Renal pelvis (tissue), 4 donors: ENCODE results near the gene GNB2. TPM values are rescaled to one million over a fixed set of nuclear protein-coding genes. Genes with fewer than 3 reads are reported as not detected.
"Not testable (repeated sequence)": the region's sequence is repeated elsewhere in the genome, so short reads cannot be mapped to it uniquely, and the experiment has no call there.

ENCODE experiments used
- DNase-seq: peaks from one replicate; pipeline ENCODE4 v3.0.0-alpha.2; 2013
- polyA plus RNA-seq, 3 donors: library from polyadenylated mRNA; unstranded; fragments of 120-200 nt; gene quantifications; one replicate each; pipeline ENCODE4 v1.2.1, GENCODE V29; 2013; ENCODE audit not compliant: insufficient read length in 3 of 3

Gene GNB2
- polyA plus RNA-seq, 3 donors, result 195 to 236 (median 231) TPM

DNA sequence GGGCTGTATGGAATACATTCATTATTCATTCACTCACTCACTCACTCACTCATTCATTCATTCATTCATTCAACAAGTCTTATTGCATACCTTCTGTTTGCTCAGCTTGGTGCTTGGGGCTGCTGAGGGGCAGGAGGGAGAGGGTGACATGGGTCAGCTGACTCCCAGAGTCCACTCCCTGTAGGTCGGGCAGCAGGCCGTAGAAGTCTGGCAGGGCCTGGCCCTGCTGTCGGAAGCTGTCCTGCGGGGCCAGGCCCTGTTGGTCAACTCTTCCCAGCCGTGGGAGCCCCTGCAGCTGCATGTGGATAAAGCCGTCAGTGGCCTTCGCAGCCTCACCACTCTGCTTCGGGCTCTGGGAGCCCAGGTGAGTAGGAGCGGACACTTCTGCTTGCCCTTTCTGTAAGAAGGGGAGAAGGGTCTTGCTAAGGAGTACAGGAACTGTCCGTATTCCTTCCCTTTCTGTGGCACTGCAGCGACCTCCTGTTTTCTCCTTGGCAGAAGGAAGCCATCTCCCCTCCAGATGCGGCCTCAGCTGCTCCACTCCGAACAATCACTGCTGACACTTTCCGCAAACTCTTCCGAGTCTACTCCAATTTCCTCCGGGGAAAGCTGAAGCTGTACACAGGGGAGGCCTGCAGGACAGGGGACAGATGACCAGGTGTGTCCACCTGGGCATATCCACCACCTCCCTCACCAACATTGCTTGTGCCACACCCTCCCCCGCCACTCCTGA, 49.1 kb downstream of the GNB2 start:
- no peak for DNase-seq

GRCh38 chr7:100723732-100724275, 50.3 kb downstream of the GNB2 start:
- no peak for DNase-seq

GRCh38 chr7:100724364-100724763, 50.8 kb downstream of the GNB2 start:
- not testable (repeated sequence) for DNase-seq

GRCh38 chr7:100726996-100727761, 53.6 kb downstream of the GNB2 start:
- no peak for DNase-seq

DNA sequence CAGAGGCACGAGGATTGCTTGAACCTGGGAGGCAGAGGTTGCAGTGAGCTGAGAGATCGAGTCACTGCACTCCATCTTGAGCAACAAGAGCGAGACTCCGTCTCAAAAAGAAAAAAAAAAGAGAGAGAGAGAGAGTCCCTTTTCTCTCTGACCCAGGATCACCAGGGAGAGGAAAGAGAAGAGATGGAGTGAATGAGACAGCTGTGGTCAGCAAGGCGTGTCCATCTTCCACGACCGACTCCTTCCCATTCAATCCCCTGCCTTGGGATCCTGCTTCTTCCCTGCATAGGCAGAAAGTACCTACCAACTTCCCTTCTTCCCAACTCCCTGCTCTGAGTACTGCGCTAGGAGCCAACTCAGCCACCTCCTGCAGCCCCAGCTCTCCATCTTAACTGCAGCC, 54.7 kb downstream of the GNB2 start:
- DNase-seq, result no peak

Other genes with a start within 250 kb of the GNB2 start
- 1 to 10 TPM; 6.3 to 8.4 (median 7.0) TPM for gene ZCWPW1, start 245.0 kb upstream of the GNB2 start, polyA plus RNA-seq
- gene MEPCE, start 243.9 kb upstream of the GNB2 start, polyA plus RNA-seq, result 10 to 100 TPM; 55.0 to 63.4 (median 62.5) TPM
- 10 to 100 TPM; 20.9 to 23.5 (median 23.2) TPM for gene PPP1R35, start 237.2 kb upstream of the GNB2 start, polyA plus RNA-seq
- 1 to 10 TPM in 2 of 3 donors, under 1 TPM in 1; 0.73 to 1.9 (median 1.3) TPM for gene SPACDR, start 209.5 kb upstream of the GNB2 start, polyA plus RNA-seq
- 10 to 100 TPM; 48.2 to 57.9 (median 55.5) TPM for gene TSC22D4, start 194.5 kb upstream of the GNB2 start, polyA plus RNA-seq
- gene NYAP1, start 189.8 kb upstream of the GNB2 start, polyA plus RNA-seq, result 1 to 10 TPM; 2.4 to 3.2 (median 2.8) TPM
- 10 to 100 TPM; 11.3 to 16.6 (median 12.8) TPM for gene AGFG2, start 134.5 kb upstream of the GNB2 start, polyA plus RNA-seq
- gene SAP25, start 99.8 kb upstream of the GNB2 start, polyA plus RNA-seq, result 1 to 10 TPM; 4.4 to 9.6 (median 7.0) TPM
- gene LRCH4, start 87.6 kb upstream of the GNB2 start, polyA plus RNA-seq, result 10 to 100 TPM; 43.7 to 56.0 (median 46.8) TPM
- gene FBXO24, start 87.4 kb upstream of the GNB2 start, polyA plus RNA-seq, result 1 to 10 TPM; 1.8 to 2.6 (median 2.3) TPM
- gene PCOLCE, start 71.4 kb upstream of the GNB2 start, polyA plus RNA-seq, result 100 to 1,000 TPM; 108 to 146 (median 137) TPM
- gene MOSPD3, start 61.2 kb upstream of the GNB2 start, polyA plus RNA-seq, result 10 to 100 TPM; 26.8 to 31.5 (median 30.3) TPM
- 1 to 10 TPM in 2 of 3 donors, under 1 TPM in 1; 0.80 to 1.2 (median 1.1) TPM for gene TFR2, start 32.2 kb upstream of the GNB2 start, polyA plus RNA-seq
- under 1 TPM in 1 of 3 donors, not detected in 2; 0.09 TPM for gene ACTL6B, start 17.3 kb upstream of the GNB2 start, polyA plus RNA-seq
- gene GIGYF1, start 20.5 kb downstream of the GNB2 start, polyA plus RNA-seq, result 10 to 100 TPM; 44.1 to 63.6 (median 52.7) TPM
- 10 to 100 TPM; 29.4 to 33.3 (median 32.6) TPM for gene POP7, start 32.4 kb downstream of the GNB2 start, polyA plus RNA-seq
- under 1 TPM in 2 of 3 donors, not detected in 1; 0.16 to 0.34 TPM for gene EPO, start 46.7 kb downstream of the GNB2 start, polyA plus RNA-seq
- under 1 TPM in 2 of 3 donors, not detected in 1; 0.04 to 0.10 TPM for gene ZAN, start 59.9 kb downstream of the GNB2 start, polyA plus RNA-seq
- gene EPHB4, start 153.8 kb downstream of the GNB2 start, polyA plus RNA-seq, result 100 to 1,000 TPM in 1 of 3 donors, 10 to 100 TPM in 2; 93.3 to 102 (median 98.9) TPM
- gene SLC12A9, start 179.0 kb downstream of the GNB2 start, polyA plus RNA-seq, result 10 to 100 TPM; 27.1 to 37.7 (median 37.4) TPM
- gene TRIP6, start 193.6 kb downstream of the GNB2 start, polyA plus RNA-seq, result 10 to 100 TPM; 87.0 to 96.8 (median 96.6) TPM
- 100 to 1,000 TPM; 188 to 206 (median 191) TPM for gene SRRT, start 201.4 kb downstream of the GNB2 start, polyA plus RNA-seq
- gene UFSP1, start 216.0 kb downstream of the GNB2 start, polyA plus RNA-seq, result 1 to 10 TPM; 2.4 to 4.1 (median 3.1) TPM
- 1 to 10 TPM; 5.0 to 5.9 (median 5.3) TPM for gene ACHE, start 222.1 kb downstream of the GNB2 start, polyA plus RNA-seq